KMS-11 (cell line): Measurements from ENCODE around the gene IGLL1.
"Not testable (repeated sequence)": the region's sequence is repeated elsewhere in the genome, so short reads cannot be mapped to it uniquely, and the experiment has no call there.

Experiments
- H2AFZ ChIP-seq: fragments of 200-600 bp; sonication (generic); 2 replicates; pipeline ENCODE4 v1.6.1; 2016; ENCODE audit warnings: antibody characterized with exemption, mixed run types, low read depth
- H3K27ac ChIP-seq: fragments of 200-600 bp; sonication (generic); 2 replicates; pipeline ENCODE4 v1.6.1; 2016; ENCODE audit warnings: mild to moderate bottlenecking, mixed run types
- H3K27me3 ChIP-seq: fragments of 200-600 bp; sonication (generic); 2 replicates; pipeline ENCODE4 v1.6.1; 2017; ENCODE audit warnings: mild to moderate bottlenecking, low read depth, mixed run types, moderate library complexity; ENCODE audit not compliant: insufficient read depth
- H3K36me3 ChIP-seq: fragments of 200-600 bp; sonication (generic); 2 replicates; pipeline ENCODE4 v1.6.1; 2017; ENCODE audit warnings: mild to moderate bottlenecking, mixed run types; ENCODE audit not compliant: insufficient read depth
- H3K4me1 ChIP-seq: fragments of 200-600 bp; sonication (generic); 2 replicates; pipeline ENCODE4 v1.6.1; 2016; ENCODE audit warnings: mild to moderate bottlenecking, low read depth, mixed run types; ENCODE audit not compliant: poor library complexity, severe bottlenecking
- H3K4me2 ChIP-seq: fragments of 200-600 bp; sonication (generic); 2 replicates; pipeline ENCODE4 v1.7.0; 2016; ENCODE audit warnings: mild to moderate bottlenecking, mixed run types
- H3K4me3 ChIP-seq: fragments of 200-600 bp; sonication (generic); IDR thresholded peaks from 2 replicates; pipeline ENCODE4 v1.6.1; 2017; ENCODE audit warnings: low read depth, low read length, mixed read lengths; ENCODE audit not compliant: insufficient read depth
- H3K79me2 ChIP-seq: fragments of 200-600 bp; sonication (generic); 2 replicates; pipeline ENCODE4 v1.6.1; 2016; ENCODE audit warnings: low read depth, mixed run types; ENCODE audit not compliant: insufficient read depth
- H3K9ac ChIP-seq: fragments of 200-600 bp; sonication (generic); 2 replicates; pipeline ENCODE4 v1.6.1; 2016; ENCODE audit warnings: mild to moderate bottlenecking, mixed run types
- H4K20me1 ChIP-seq: fragments of 200-600 bp; sonication (generic); 2 replicates; pipeline ENCODE4 v1.6.1; 2016; ENCODE audit warnings: mild to moderate bottlenecking, mixed run types; ENCODE audit not compliant: insufficient read depth
- CTCF ChIP-seq: fragments of 200-600 bp; sonication (generic); conservative IDR thresholded peaks from 2 replicates; pipeline ENCODE4 v1.6.1; 2017; ENCODE audit warnings: low read depth, mild to moderate bottlenecking, antibody characterized with exemption, low read length, moderate library complexity, mixed read lengths

Gene IGLL1

GRCh38 chr22:23579870-23580575 lies at the start of gene IGLL1:
Gene IGLL1 (minus strand): TSS chr22:23580290. CDS start chr22:23580190, 100 bp downstream.
- Histone ChIP-seq H3K4me1 (no peaks in the 10 kb centered on the region), H3K4me2 (no peak within 1 kb of the TSS), H3K36me3 (no peaks in the 10 kb centered on the region), H4K20me1 (no peaks in the 10 kb centered on the region), H3K27me3 (no peaks in the 10 kb centered on the region), H3K4me3 (no peak within 1 kb of the TSS), H3K79me2 (no peaks in the 10 kb centered on the region), H2AFZ (no peak within 1 kb of the TSS), H3K9ac (no peak within 1 kb of the TSS), H3K27ac (no peak within 1 kb of the TSS)
- no peak for TF ChIP-seq CTCF

- peaks cover 10% of the 10 kb centered on the region for H3K4me1 ChIP-seq
- not testable (repeated sequence) for H3K4me3 ChIP-seq, H3K4me2 ChIP-seq, H3K9ac ChIP-seq, H3K27me3 ChIP-seq, H4K20me1 ChIP-seq, H3K79me2 ChIP-seq, H3K27ac ChIP-seq, H2AFZ ChIP-seq, H3K36me3 ChIP-seq
Measured at GRCh38 chr22:23628056-23628743, 48.1 kb upstream of the IGLL1 start.

- H3K4me3 ChIP-seq, H3K27ac ChIP-seq, H4K20me1 ChIP-seq, H3K4me2 ChIP-seq, H3K36me3 ChIP-seq, H2AFZ ChIP-seq, H3K27me3 ChIP-seq, H3K79me2 ChIP-seq, H3K9ac ChIP-seq: not testable (repeated sequence)
- H3K4me1 ChIP-seq, result peaks cover 16% of the 10 kb centered on the region
Measured at GRCh38 chr22:23627401-23628055, 47.4 kb upstream of the IGLL1 start.

- no peaks in the 10 kb centered on the region for H4K20me1 ChIP-seq
- H3K4me2 ChIP-seq, result no peak overlapping the region
- no peaks in the 10 kb centered on the region for H3K36me3 ChIP-seq
- H3K9ac ChIP-seq, result no peak overlapping the region
- peaks cover 27% of the 10 kb centered on the region for H3K4me1 ChIP-seq
- H3K4me3 ChIP-seq, result no peak overlapping the region
- no peak overlapping the region for H2AFZ ChIP-seq
- no peak overlapping the region for H3K27ac ChIP-seq
- H3K27me3 ChIP-seq, result no peaks in the 10 kb centered on the region
- no peaks in the 10 kb centered on the region for H3K79me2 ChIP-seq
- TF ChIP-seq CTCF, result no peak
Measured at GRCh38 chr22:23626286-23626975, 46.3 kb upstream of the IGLL1 start.

GRCh38 chr22:23622634-23623033 lies 42.5 kb upstream of the IGLL1 start:
- Histone ChIP-seq H3K79me2 (no peaks in the 10 kb centered on the region), H3K27ac (no peak overlapping the region), H3K27me3 (no peaks in the 10 kb centered on the region), H4K20me1 (no peaks in the 10 kb centered on the region), H3K4me3 (no peak overlapping the region), H3K4me2 (no peak overlapping the region), H3K36me3 (no peaks in the 10 kb centered on the region), H3K9ac (no peak overlapping the region), H2AFZ (no peak overlapping the region), H3K4me1 (peaks cover 50% of the 10 kb centered on the region)
- no peak for TF ChIP-seq CTCF

GRCh38 chr22:23621916-23622315 lies 41.8 kb upstream of the IGLL1 start:
- H3K9ac ChIP-seq, H3K79me2 ChIP-seq, H3K4me3 ChIP-seq, H2AFZ ChIP-seq, H3K36me3 ChIP-seq, H4K20me1 ChIP-seq, H3K27ac ChIP-seq, H3K27me3 ChIP-seq: not testable (repeated sequence)
- H3K4me2 ChIP-seq, result peak overlapping the region; percentile 55; the same call in 1 of the 2 replicates
- peaks cover 50% of the 10 kb centered on the region for H3K4me1 ChIP-seq
